Fibroblast of villous mesenchyme (primary cell): ENCODE measurements around the gene COLEC11. TPM values are rescaled to one million over a fixed set of nuclear protein-coding genes. Genes with fewer than 3 reads are reported as not detected.
"Not testable (repeated sequence)": the region's sequence is repeated elsewhere in the genome, so short reads cannot be mapped to it uniquely, and the experiment has no call there.

Experiments used
- DNase-seq: peaks from one replicate; pipeline ENCODE4 v3.0.0-alpha.2; 2010; ENCODE audit warnings: low read depth
- H3K4me3 ChIP-seq: 2 replicates; pipeline ENCODE4 v1.5.1; 2011; ENCODE audit warnings: low read depth, mild to moderate bottlenecking, low read length
- CTCF ChIP-seq: IDR thresholded peaks from 2 replicates; pipeline ENCODE4 v1.5.1; 2012; ENCODE audit warnings: low read depth, mild to moderate bottlenecking, low read length; ENCODE audit not compliant: insufficient read depth
- total RNA-seq: library from RNA; depleted of rRNA; stranded (reverse); fragments of >200 nt; gene quantifications from 2 replicates; pipeline ENCODE4 v1.2.3, GENCODE V29; 2012

The COLEC11 gene
- total RNA-seq, 1 donor: 0.43 TPM

GRCh38 chr2:3633089-3633981 is 38.4 kb downstream of the COLEC11 start:
- DNase-seq: peak; percentile 52
- no peak for TF ChIP-seq CTCF
- H3K4me3 ChIP-seq: no peak overlapping the region

GRCh38 chr2:3633982-3634595 is 39.2 kb downstream of the COLEC11 start:
- DNase-seq: no peak
- H3K4me3 ChIP-seq: no peak overlapping the region
- no peak for TF ChIP-seq CTCF

- TF ChIP-seq CTCF: no peak
- no peak overlapping the region for H3K4me3 ChIP-seq
- no peak for DNase-seq
Measured at GRCh38 chr2:3634596-3635121, 39.7 kb downstream of the COLEC11 start.

GRCh38 chr2:3635171-3635974 is 40.5 kb downstream of the COLEC11 start:
- no peak for TF ChIP-seq CTCF
- DNase-seq: peak; percentile 64
- peak overlapping the region; percentile 42 for H3K4me3 ChIP-seq

GRCh38 chr2:3635975-3636327 is 41.0 kb downstream of the COLEC11 start:
- peak overlapping the region; percentile 1 for H3K4me3 ChIP-seq
- DNase-seq: not testable (repeated sequence)

- no peak for DNase-seq
- TF ChIP-seq CTCF: no peak
- no peak overlapping the region for H3K4me3 ChIP-seq
Measured at GRCh38 chr2:3636586-3637310, 41.8 kb downstream of the COLEC11 start.

- H3K4me3 ChIP-seq: no peak overlapping the region
- DNase-seq: no peak
- TF ChIP-seq CTCF: no peak
Measured at GRCh38 chr2:3637311-3637675, 42.4 kb downstream of the COLEC11 start.
